Hypothalamus (tissue), 51 donors: ENCODE measurements around the gene TSPAN11.

Experiments
- DNase-seq, 51 donors: peaks; one replicate each; lab custom pipeline; 2025; lab: John Stamatoyannopoulos, UW

TSPAN11 gene

DNA sequence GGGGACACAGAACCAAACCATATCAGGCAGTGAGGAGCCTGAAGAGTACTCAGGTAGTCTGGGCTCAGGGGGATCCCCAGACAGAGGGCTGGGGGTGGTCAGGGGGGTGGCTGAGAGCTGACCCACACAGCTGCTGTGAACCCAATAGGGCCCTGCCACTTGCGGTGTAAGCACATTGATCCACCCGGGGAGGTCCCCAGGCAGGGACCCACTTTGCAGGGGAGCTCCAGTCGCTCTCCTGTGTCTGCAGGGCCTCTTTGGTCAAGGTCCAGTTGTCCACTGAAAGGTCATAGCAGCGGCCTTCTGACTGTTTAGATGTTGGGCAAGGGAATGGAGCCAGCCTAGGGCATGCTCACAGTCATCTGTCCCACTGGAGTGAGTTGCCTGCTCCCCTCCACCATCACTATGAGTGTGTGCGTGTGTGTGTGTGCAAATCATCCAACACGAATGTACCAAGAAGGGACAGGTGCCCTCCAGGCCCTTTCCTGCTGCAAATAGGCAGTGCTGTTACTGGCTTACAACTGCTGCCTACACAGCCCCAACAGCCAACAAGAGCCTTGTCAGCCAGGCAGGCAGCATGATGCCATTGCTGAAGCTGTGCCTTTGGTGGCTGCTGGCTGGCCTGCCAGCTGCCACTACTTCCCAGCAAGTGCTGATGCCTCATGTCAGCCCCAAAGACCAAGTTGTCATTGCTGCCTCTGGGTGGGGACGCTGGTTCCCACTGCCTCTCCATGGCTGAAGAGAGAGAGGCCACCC lies 71.3 kb downstream of the TSPAN11 start:
- DNase-seq, result no peak

DNA sequence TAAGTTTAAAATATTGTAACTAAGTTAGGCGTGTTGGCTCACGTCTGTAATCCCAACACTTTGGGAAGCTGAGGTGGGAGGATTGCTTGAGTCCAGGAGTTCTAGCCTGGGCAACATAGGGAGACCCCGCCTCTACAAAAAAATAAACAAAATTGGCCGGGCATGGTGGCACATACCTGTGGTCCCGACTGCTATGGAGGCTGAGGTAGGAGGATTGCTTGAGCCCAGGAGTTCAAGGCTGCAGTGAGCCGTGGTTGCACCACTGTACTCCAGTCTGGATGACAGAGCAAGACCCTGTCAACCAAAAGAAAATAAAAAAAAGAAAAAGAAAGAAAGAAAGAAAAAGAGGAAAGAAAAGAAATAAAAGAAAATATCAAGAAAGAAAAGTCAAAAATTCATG lies 72.5 kb downstream of the TSPAN11 start:
- DNase-seq, result no peak

DNA sequence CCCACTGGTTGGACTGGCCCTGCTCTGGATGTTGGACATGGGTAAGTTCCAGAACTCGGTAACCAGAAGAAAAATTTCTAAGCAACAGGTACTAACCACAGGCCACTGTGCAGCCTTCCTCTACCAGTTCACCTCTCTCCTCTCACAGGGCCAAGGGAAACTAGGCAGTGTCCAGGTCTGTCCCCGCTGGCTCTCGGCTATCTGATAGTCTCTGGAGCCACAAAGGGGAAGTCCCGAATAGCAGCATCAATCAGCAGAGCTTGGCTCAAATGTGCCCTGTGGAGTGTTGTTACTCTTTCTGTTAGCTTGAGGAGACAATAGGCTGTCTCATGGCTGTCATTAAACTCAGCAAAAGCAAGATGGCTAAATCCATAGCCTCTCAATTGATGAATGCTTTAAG lies 73.2 kb downstream of the TSPAN11 start:
- DNase-seq, result no peak

- DNase-seq, result no peak
Observed at GRCh38 chr12:31000751-31001150, 74.2 kb downstream of the TSPAN11 start.

- no peak for DNase-seq
Observed at GRCh38 chr12:31001581-31002360, 75.2 kb downstream of the TSPAN11 start.

GRCh38 chr12:31002361-31002725 lies 75.8 kb downstream of the TSPAN11 start:
- no peak for DNase-seq

GRCh38 chr12:31002999-31003398 lies 76.5 kb downstream of the TSPAN11 start:
- no peak for DNase-seq

- no peak for DNase-seq
Observed at GRCh38 chr12:31003861-31004640, 77.5 kb downstream of the TSPAN11 start.

GRCh38 chr12:31004666-31005065 lies 78.1 kb downstream of the TSPAN11 start:
- no peak for DNase-seq

- DNase-seq, result no peak
Observed at GRCh38 chr12:31005256-31005943, 78.9 kb downstream of the TSPAN11 start.

GRCh38 chr12:31005944-31006361 lies 79.4 kb downstream of the TSPAN11 start:
- no peak for DNase-seq

DNA sequence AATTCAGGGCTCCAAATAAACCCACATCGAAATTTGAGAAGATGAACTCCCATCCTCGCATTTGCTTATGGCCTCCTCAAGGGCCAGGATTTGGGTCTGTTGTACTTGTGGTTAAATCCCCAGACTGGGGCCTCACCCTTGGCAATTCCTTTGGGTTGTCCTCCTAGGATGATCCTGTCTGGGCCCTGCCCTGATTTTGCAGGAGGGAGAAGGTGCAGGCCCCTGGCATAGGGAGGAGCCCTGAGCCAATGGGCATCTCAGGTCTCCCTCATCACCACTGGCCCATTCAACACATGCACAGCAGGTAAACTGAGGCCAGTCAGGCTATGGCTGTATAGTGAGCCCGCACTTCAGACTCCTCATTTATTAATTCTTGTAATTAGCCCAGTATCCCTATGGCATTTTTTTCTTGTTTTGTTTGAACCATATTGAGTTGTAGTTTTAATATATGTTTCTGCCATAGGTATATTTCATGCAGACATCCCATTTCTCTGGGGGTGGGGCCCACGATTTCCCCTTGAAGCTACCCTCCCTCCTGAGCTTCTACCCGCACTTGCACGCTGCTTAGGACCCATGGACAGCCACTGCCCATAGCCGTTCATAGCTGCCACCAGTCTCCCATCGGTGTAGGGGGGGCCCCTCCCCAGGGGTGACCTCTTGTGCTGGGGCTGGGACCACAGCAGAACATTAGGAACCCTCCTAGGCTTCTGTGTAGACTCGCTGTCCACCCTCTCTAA lies 80.0 kb downstream of the TSPAN11 start:
- DNase-seq, result no peak

- no peak for DNase-seq
Observed at GRCh38 chr12:31007153-31007495, 80.6 kb downstream of the TSPAN11 start.

- no peak for DNase-seq
Observed at GRCh38 chr12:31007636-31008175, 81.2 kb downstream of the TSPAN11 start.

- DNase-seq, result no peak
Observed at GRCh38 chr12:31008241-31008761, 81.8 kb downstream of the TSPAN11 start.

- DNase-seq, result no peak
Observed at GRCh38 chr12:31008961-31009840, 82.7 kb downstream of the TSPAN11 start.

DNA sequence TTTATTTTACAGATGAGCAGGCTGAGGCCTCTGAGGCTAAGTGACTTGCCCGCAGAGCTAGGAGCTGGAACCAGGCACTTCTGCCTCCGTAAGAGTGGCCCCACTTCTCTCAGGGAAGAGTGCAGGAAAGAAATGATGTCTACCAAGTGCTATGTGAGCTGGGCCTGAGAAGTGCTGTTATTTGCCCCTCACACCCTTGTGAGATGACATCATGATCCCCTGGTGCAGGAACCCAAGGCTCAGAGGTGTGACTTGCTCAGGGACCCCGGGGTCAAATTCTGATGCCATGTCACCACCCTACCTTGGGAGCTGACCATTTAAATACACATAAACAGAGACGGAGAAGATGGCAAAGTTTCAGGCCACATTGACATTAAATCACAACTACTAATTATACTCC lies 83.4 kb downstream of the TSPAN11 start:
- DNase-seq, result no peak

DNA sequence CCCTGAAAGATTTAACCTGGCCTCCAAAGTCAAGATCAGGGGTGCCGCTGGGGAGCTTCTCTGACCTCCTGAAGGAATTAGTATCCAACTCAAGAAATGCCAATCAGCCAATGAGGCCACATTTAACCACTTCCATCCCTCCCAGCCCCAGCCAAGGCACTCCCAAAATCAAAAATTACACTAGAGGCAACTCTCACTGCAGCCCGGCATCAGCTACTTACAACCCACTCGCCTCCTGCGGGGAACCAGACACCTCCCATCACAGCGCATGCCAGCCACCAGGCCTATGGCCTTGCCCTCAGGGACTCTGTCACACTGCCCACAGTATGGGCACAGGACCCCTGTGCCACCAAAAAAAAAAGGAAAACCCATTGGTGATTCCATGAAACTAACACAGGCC lies 84.8 kb downstream of the TSPAN11 start:
- DNase-seq, result no peak
